ENCODE results near the gene TBX21.
"Not testable (repeated sequence)": the region's sequence is repeated elsewhere in the genome, so short reads cannot be mapped to it uniquely, and the experiment has no call there.

Gene TBX21

GRCh38 chr17:47739150-47739549 lies 6.1 kb downstream of the TBX21 start:
- Histone ChIP-seq H3K27ac (ENCODE audit: low read length) (no peak overlapping the region), H3K36me3 (ENCODE audit: insufficient read depth, low read length) (no peaks in the 10 kb centered on the region), H3K4me2 (ENCODE audit: insufficient read depth, low read length) (no peak overlapping the region), H3K79me2 (ENCODE audit: insufficient read depth, low read length) (no peaks in the 10 kb centered on the region), H3K27me3 (ENCODE audit: insufficient read depth, low read length, poor library complexity) (peaks cover 3% of the 10 kb centered on the region), H3K9ac (ENCODE audit: low read depth, low read length) (no peak overlapping the region), H4K20me1 (ENCODE audit: insufficient read depth, low read length) (no peaks in the 10 kb centered on the region; the same call in none of the 2 replicates), H3K9me3 (ENCODE audit: insufficient read depth, low read length, severe bottlenecking) (no peaks in the 10 kb centered on the region), H3K4me1 (ENCODE audit: insufficient read depth, low read length) (peaks cover 17% of the 10 kb centered on the region), H3K4me3 (ENCODE audit: low read depth in 1 of 2, low read length in 2 of 2) (no peak overlapping the region), H2AFZ (ENCODE audit: low read depth, low read length) (no peak overlapping the region)
- DNase-seq = no peak
- no peak for ATAC-seq (ENCODE audit: insufficient read depth, low read depth)
- TF ChIP-seq, protein P1, sequence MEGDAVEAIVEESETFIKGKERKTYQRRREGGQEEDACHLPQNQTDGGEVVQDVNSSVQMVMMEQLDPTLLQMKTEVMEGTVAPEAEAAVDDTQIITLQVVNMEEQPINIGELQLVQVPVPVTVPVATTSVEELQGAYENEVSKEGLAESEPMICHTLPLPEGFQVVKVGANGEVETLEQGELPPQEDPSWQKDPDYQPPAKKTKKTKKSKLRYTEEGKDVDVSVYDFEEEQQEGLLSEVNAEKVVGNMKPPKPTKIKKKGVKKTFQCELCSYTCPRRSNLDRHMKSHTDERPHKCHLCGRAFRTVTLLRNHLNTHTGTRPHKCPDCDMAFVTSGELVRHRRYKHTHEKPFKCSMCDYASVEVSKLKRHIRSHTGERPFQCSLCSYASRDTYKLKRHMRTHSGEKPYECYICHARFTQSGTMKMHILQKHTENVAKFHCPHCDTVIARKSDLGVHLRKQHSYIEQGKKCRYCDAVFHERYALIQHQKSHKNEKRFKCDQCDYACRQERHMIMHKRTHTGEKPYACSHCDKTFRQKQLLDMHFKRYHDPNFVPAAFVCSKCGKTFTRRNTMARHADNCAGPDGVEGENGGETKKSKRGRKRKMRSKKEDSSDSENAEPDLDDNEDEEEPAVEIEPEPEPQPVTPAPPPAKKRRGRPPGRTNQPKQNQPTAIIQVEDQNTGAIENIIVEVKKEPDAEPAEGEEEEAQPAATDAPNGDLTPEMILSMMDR (IDR thresholded peaks at IDR 0.05; ENCODE audit: borderline replicate concordance, extremely low read depth, low read length, poor library complexity, severe bottlenecking) = no peak
- no peak for TF ChIP-seq EZH2 (IDR thresholded peaks at IDR 0.05; ENCODE audit: borderline replicate concordance, low read depth, low read length, severe bottlenecking)

GRCh38 chr17:47739945-47740344 lies 6.9 kb downstream of the TBX21 start:
- not testable (repeated sequence) for DNase-seq; H3K9me3 ChIP-seq (ENCODE audit: insufficient read depth, low read length, severe bottlenecking); ATAC-seq (ENCODE audit: insufficient read depth, low read depth); H3K4me3 ChIP-seq (ENCODE audit: low read depth in 1 of 2, low read length in 2 of 2); H3K27me3 ChIP-seq (ENCODE audit: insufficient read depth, low read length, poor library complexity); H3K9ac ChIP-seq (ENCODE audit: low read depth, low read length); H3K79me2 ChIP-seq (ENCODE audit: insufficient read depth, low read length); H4K20me1 ChIP-seq (ENCODE audit: insufficient read depth, low read length); H3K36me3 ChIP-seq (ENCODE audit: insufficient read depth, low read length); H3K4me2 ChIP-seq (ENCODE audit: insufficient read depth, low read length); H2AFZ ChIP-seq (ENCODE audit: low read depth, low read length); H3K27ac ChIP-seq (ENCODE audit: low read length)
- H3K4me1 ChIP-seq (ENCODE audit: insufficient read depth, low read length) = peaks cover 25% of the 10 kb centered on the region

- H3K9ac ChIP-seq (ENCODE audit: low read depth, low read length) = no peak overlapping the region
- H2AFZ ChIP-seq (ENCODE audit: low read depth, low read length) = no peak overlapping the region
- DNase-seq = peak; percentile 29
- H3K27ac ChIP-seq (ENCODE audit: low read length) = no peak overlapping the region
- no peaks in the 10 kb centered on the region for H4K20me1 ChIP-seq (ENCODE audit: insufficient read depth, low read length)
- H3K4me3 ChIP-seq (ENCODE audit: low read depth in 1 of 2, low read length in 2 of 2) = no peak overlapping the region
- no peaks in the 10 kb centered on the region for H3K79me2 ChIP-seq (ENCODE audit: insufficient read depth, low read length)
- H3K27me3 ChIP-seq (ENCODE audit: insufficient read depth, low read length, poor library complexity) = no peaks in the 10 kb centered on the region
- H3K9me3 ChIP-seq (ENCODE audit: insufficient read depth, low read length, severe bottlenecking) = no peaks in the 10 kb centered on the region
- ATAC-seq (ENCODE audit: insufficient read depth, low read depth) = peak; percentile 50; the same call in 1 of the 3 replicates
- TF ChIP-seq EZH2 (IDR thresholded peaks at IDR 0.05; ENCODE audit: borderline replicate concordance, low read depth, low read length, severe bottlenecking) = no peak
- TF ChIP-seq, protein P1 (IDR thresholded peaks at IDR 0.05; ENCODE audit: borderline replicate concordance, extremely low read depth, low read length, poor library complexity, severe bottlenecking) = no peak
- peaks cover 34% of the 10 kb centered on the region for H3K4me1 ChIP-seq (ENCODE audit: insufficient read depth, low read length)
- H3K4me2 ChIP-seq (ENCODE audit: insufficient read depth, low read length) = no peak overlapping the region
- no peaks in the 10 kb centered on the region for H3K36me3 ChIP-seq (ENCODE audit: insufficient read depth, low read length)
Observed at GRCh38 chr17:47741109-47741792, 8.2 kb downstream of the TBX21 start.

DNA sequence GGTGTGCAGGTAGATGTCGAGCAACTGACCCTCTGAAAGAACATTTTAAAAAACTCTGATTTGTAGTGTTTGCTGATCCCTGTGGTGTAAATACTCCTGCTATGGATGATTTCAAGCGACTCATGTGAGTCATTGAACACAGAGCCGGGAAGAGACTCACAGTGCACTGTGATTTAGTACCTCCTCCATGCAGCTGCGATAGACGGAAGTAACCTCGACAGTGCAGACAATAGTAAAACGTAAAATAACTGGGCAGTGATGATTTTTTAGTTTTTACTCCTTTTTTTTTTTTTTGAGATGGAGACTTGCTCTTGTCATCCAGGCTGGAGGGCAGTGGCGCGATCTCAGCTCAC lies 8.7 kb downstream of the TBX21 start:
- ATAC-seq (ENCODE audit: insufficient read depth, low read depth) (no peak), DNase-seq (peak; percentile 6)
- Histone ChIP-seq H3K4me1 (ENCODE audit: insufficient read depth, low read length) (peaks cover 34% of the 10 kb centered on the region), H3K79me2 (ENCODE audit: insufficient read depth, low read length) (no peaks in the 10 kb centered on the region), H3K9me3 (ENCODE audit: insufficient read depth, low read length, severe bottlenecking) (no peaks in the 10 kb centered on the region), H3K4me2 (ENCODE audit: insufficient read depth, low read length) (no peak overlapping the region), H3K27me3 (ENCODE audit: insufficient read depth, low read length, poor library complexity) (no peaks in the 10 kb centered on the region), H3K4me3 (ENCODE audit: low read depth in 1 of 2, low read length in 2 of 2) (no peak overlapping the region), H3K27ac (ENCODE audit: low read length) (no peak overlapping the region), H3K36me3 (ENCODE audit: insufficient read depth, low read length) (no peaks in the 10 kb centered on the region), H2AFZ (ENCODE audit: low read depth, low read length) (no peak overlapping the region), H3K9ac (ENCODE audit: low read depth, low read length) (no peak overlapping the region), H4K20me1 (ENCODE audit: insufficient read depth, low read length) (no peaks in the 10 kb centered on the region)
- TF ChIP-seq, protein P1 (IDR thresholded peaks at IDR 0.05; ENCODE audit: borderline replicate concordance, extremely low read depth, low read length, poor library complexity, severe bottlenecking) = no peak
- TF ChIP-seq EZH2 (IDR thresholded peaks at IDR 0.05; ENCODE audit: borderline replicate concordance, low read depth, low read length, severe bottlenecking) = no peak

Data from DND-41 (cell line).